Activated naive CD8-positive, alpha-beta T cell treated with anti-CD3 and anti-CD28 coated beads, Interleukin-2, amount 10 ng/mL, durations not matched to agents 7 days and 5 days (primary cell): ENCODE results near the gene ABCC9. TPM values are rescaled to one million over a fixed set of nuclear protein-coding genes. Genes with fewer than 3 reads are reported as not detected.
"Not testable (repeated sequence)": the region's sequence is repeated elsewhere in the genome, so short reads cannot be mapped to it uniquely, and the experiment has no call there.

Source experiments
- ATAC-seq: fragments of 150-1000 bp; cut with Tn5 transposase; one replicate; pipeline ENCODE4 v1.10.0; 2021; ENCODE audit warnings: low read depth, moderate library complexity
- POLR2A ChIA-PET: fragments of 350-600 bp; sonication (Branson Sonifier 250); formaldehyde crosslinking; loops from one replicate; lab custom pipeline; 2021; ENCODE audit warnings: antibody characterized with exemption; lab: Charles Lee
- DNase-seq: peaks from one replicate; pipeline ENCODE4 v3.0.0; 2021
- H3K27ac Mint-ChIP-seq: one replicate; pipeline ENCODE4 v1.8.0; 2022; ENCODE audit warnings: mild to moderate bottlenecking, mixed read lengths
- H3K27me3 Mint-ChIP-seq: one replicate; pipeline ENCODE4 v1.8.0; 2022; ENCODE audit warnings: mild to moderate bottlenecking, moderate library complexity, mixed read lengths
- H3K36me3 Mint-ChIP-seq: one replicate; pipeline ENCODE4 v1.8.0; 2021; ENCODE audit warnings: mild to moderate bottlenecking, mixed read lengths
- H3K4me1 Mint-ChIP-seq: one replicate; pipeline ENCODE4 v1.8.0; 2021; ENCODE audit warnings: mixed read lengths
- H3K4me3 Mint-ChIP-seq: one replicate; pipeline ENCODE4 v1.8.0; 2022; ENCODE audit warnings: mild to moderate bottlenecking, moderate library complexity, mixed read lengths
- H3K9me3 Mint-ChIP-seq: one replicate; pipeline ENCODE4 v1.8.0; 2021; ENCODE audit warnings: mixed read lengths
- total RNA-seq, 2 experiments: library from RNA; stranded (reverse); gene quantifications; one replicate each; pipeline ENCODE4 v1.2.3, GENCODE V29; 2021

The ABCC9 gene
- total RNA-seq, 2 experiments from 2014 or later = not detected

DNA sequence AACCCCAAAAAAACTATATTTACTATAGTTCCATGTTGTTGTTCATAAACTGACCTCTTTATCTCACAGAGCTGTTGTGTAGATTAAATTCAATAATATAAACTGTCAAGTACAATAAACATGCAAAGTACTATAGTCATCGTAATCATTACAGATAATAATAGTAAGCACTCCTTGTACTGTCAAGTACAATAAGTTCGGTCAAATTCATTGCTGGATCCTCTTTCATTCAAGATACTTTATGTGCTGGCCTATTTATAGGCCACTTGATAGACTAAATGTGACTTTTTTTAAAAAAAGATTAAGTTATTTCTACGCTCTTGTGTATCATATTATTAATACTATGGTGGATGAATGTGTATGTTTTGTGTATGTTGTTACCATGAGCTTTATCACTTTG lies 127.5 kb downstream of the ABCC9 start:
- peaks cover 1% of the 10 kb centered on the region for H3K9me3 Mint-ChIP-seq
- POLR2A ChIA-PET = no interaction called here
- no peak overlapping the region for H3K4me3 Mint-ChIP-seq
- H3K4me1 Mint-ChIP-seq = no peaks in the 10 kb centered on the region
- no peaks in the 10 kb centered on the region for H3K36me3 Mint-ChIP-seq
- ATAC-seq (no peak), DNase-seq (no peak)
- H3K27me3 Mint-ChIP-seq = no peaks in the 10 kb centered on the region
- H3K27ac Mint-ChIP-seq = no peak overlapping the region

DNA sequence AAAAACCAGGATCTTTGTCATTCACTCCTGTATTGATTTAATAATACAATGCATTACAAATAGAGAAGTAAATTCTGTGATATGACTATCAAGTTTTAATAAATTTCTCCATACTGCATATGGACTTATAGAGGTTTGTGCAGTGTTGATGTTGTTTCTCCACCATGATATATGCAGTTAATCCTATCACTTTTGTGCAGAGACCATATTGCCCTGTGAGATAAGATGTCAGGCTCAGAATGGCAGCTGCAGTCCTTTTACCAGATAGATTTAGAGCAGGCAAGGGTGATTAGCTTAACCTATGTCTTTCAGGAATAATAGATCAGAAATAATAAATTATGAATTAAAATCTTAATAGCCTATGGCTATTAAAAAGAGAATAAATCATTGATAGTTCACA lies 128.1 kb downstream of the ABCC9 start:
- no peak for ATAC-seq
- no peak overlapping the region for H3K27ac Mint-ChIP-seq
- H3K27me3 Mint-ChIP-seq = no peaks in the 10 kb centered on the region
- no peaks in the 10 kb centered on the region for H3K36me3 Mint-ChIP-seq
- POLR2A ChIA-PET = no interaction called here
- peaks cover 1% of the 10 kb centered on the region for H3K9me3 Mint-ChIP-seq
- no peaks in the 10 kb centered on the region for H3K4me1 Mint-ChIP-seq
- DNase-seq = no peak
- H3K4me3 Mint-ChIP-seq = no peak overlapping the region

DNA sequence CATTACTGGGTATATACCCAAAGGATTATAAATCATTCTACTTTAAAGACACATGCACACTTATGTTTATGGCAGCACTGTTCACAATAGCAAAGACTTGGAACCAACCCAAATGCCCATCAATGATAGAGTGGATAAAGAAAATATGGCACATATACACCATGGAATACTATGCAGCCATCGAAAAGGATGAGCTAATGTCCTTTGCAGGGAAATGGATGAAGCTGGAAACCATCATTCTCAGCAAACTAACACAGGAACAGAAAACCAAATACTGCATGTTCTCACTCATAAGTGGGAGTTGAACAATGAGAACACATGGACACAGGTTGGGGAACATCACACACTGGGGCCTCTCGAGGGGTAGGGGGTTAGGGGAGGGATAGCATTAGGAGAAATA lies 128.9 kb downstream of the ABCC9 start:
- DNase-seq, H3K27ac Mint-ChIP-seq, H3K36me3 Mint-ChIP-seq, H3K4me3 Mint-ChIP-seq, H3K4me1 Mint-ChIP-seq, H3K9me3 Mint-ChIP-seq, ATAC-seq, POLR2A ChIA-PET, H3K27me3 Mint-ChIP-seq: not testable (repeated sequence)

DNA sequence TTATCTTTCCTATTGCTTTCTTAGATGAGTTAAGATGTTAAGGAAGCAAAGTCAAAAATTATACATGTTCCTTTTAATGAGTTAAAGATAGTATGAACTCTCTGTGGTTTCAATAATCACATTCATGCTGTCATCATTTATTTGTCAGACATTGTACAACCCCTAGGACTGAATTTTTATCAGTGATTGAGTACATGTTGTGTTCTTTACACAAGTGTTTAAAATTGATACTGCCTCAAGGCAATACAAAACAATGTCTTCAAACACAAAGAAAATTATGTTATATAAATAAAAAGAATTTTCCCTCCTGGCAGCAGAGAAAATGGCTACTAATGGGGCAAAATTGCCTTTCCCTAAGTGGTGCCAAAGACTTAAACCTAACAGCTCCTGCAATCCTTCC lies 132.1 kb downstream of the ABCC9 start:
- POLR2A ChIA-PET = no interaction called here
- no peak overlapping the region for H3K27ac Mint-ChIP-seq
- H3K4me1 Mint-ChIP-seq = no peaks in the 10 kb centered on the region
- no peak for ATAC-seq
- no peaks in the 10 kb centered on the region for H3K36me3 Mint-ChIP-seq
- no peak for DNase-seq
- peaks cover 2% of the 10 kb centered on the region for H3K27me3 Mint-ChIP-seq
- H3K9me3 Mint-ChIP-seq = peaks cover 1% of the 10 kb centered on the region
- H3K4me3 Mint-ChIP-seq = no peak overlapping the region

DNA sequence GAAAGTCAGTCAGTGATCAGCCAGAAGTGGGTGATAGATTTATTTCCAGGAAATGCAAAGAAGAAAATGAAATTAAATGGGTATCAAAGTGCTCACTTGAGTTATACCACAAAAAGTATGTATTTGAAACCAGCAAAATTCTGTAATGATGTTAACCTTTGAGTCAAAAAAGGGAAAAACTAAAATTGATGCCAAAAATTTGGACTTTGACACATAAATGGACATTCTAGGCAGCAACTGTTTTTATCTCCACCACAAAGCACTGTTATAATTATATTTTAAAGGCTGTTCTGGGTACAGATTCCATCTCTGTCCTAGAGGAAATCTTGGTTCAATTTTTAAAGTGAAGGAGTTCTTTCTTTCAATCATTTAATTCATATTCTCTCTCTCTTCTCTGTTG lies 135.0 kb downstream of the ABCC9 start:
- DNase-seq = no peak
- Mint-ChIP-seq H3K27me3 (peaks cover 2% of the 10 kb centered on the region), H3K27ac (no peak overlapping the region), H3K36me3 (no peaks in the 10 kb centered on the region), H3K4me3 (no peak overlapping the region), H3K4me1 (no peaks in the 10 kb centered on the region), H3K9me3 (peaks cover 1% of the 10 kb centered on the region)
- POLR2A ChIA-PET = no interaction called here
- no peak for ATAC-seq

DNA sequence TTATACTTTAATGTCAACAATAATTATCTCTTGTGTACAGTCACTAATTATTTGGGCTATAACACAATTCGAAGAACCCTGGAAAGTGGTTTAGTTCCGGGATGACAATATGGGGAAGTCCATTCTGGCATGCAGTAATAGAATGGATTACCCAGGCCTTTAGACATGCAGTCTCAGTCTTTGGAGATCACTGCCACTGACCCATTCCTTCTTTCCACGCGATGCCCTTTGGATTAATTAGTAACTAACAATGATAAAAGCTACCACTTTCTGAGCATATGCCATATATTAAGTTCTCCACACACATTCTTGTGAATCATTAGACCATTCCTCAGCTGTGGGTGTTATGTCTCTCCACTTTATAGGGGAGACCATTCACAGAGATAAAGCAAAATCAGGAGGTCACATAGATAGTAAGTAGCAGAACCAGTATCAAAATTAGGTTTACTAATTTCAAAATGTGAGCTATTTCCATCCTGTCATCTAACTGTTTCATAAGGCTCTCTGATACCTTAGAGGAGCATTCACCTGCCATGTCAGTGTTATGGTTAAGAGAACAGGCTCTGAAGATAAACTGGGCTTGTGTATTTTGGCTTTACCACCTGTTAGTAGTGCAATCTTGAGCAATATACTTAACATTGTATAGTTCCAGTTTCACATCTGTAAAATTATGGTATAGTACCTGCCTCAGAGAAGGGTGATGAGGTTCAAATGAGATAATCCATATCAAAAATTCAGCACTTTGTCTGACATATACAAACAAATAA lies 139.5 kb downstream of the ABCC9 start:
- DNase-seq = no peak
- H3K27me3 Mint-ChIP-seq = no peaks in the 10 kb centered on the region
- H3K36me3 Mint-ChIP-seq = no peaks in the 10 kb centered on the region
- H3K27ac Mint-ChIP-seq = no peak overlapping the region
- no peaks in the 10 kb centered on the region for H3K9me3 Mint-ChIP-seq
- POLR2A ChIA-PET = no interaction called here
- no peak overlapping the region for H3K4me3 Mint-ChIP-seq
- H3K4me1 Mint-ChIP-seq = no peaks in the 10 kb centered on the region
- no peak for ATAC-seq

DNA sequence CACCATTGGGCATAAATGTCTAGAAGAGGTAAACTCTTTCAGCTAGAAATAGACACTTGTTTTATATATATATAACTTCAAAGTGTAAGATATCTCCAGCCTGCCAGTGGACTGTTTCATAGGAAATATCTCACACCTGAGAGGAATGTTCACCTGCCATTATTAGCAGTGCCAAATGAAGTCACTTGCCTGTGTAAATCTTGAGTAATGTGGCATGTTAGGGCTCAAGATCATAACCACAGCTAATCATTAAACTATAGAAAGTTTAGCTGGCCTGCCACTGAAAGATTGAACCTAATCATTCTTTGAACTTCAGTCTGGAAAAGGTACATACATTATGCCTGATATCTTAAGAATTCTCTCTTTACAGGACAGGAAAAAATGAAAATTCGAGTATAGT lies 141.2 kb downstream of the ABCC9 start:
- DNase-seq (no peak), ATAC-seq (no peak)
- Mint-ChIP-seq H3K4me3 (no peak overlapping the region), H3K9me3 (no peaks in the 10 kb centered on the region), H3K27ac (no peak overlapping the region), H3K27me3 (no peaks in the 10 kb centered on the region), H3K36me3 (no peaks in the 10 kb centered on the region), H3K4me1 (no peaks in the 10 kb centered on the region)
- POLR2A ChIA-PET = no interaction called here

DNA sequence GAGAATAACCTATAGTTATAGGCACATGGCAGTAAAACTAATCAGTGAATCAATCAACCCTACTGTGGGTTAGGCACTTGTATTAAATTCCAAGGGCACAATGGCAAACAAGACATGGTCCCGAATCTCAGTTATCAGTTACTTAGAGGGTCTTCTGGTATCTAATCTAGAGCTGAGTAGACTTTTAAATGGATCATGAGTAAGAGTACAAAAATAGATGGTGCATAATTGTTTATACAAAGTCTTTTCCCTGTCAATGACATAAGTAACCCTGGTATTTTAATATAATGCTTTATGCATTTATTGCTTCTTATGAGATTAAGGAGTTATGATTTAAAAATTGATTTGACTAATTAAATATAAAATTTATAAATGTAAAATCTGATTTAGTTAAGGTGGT lies 143.7 kb downstream of the ABCC9 start:
- POLR2A ChIA-PET = no interaction called here
- ATAC-seq (no peak), DNase-seq (no peak)
- H3K27me3 Mint-ChIP-seq = no peaks in the 10 kb centered on the region
- no peaks in the 10 kb centered on the region for H3K4me1 Mint-ChIP-seq
- no peak overlapping the region for H3K4me3 Mint-ChIP-seq
- no peak overlapping the region for H3K27ac Mint-ChIP-seq
- H3K36me3 Mint-ChIP-seq = no peaks in the 10 kb centered on the region
- no peaks in the 10 kb centered on the region for H3K9me3 Mint-ChIP-seq

DNA sequence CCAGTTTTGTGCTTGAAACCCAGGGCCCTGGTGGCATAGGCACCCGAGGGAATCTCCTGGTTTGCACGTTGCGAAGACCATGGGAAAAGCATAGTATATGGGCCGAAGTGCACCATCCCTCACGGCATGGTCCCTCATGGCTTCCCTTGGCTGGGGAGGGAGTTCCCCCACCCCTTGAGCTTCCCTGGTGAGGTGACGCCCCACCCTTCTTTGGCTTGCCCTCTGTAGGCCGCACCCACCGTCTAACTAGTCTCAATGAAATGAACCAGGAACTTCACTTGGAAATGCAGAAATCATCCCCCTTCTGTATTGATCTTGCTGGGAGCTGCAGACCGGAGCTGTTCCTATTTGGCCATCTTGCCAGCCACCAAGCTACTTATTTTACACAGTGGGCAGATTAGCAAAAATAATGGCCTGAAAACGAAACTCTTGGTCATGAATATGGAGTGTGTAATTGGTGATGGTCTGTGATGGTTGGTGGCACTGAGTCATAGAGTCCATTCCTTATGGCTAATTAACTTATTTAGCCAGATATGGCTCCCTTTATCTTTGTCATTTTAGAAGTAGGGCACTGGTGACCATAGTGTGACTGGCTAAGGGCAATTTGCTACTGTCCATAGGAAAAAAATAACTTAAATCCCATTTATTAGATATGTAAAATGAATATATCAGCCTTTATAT lies 145.4 kb downstream of the ABCC9 start:
- Mint-ChIP-seq H3K36me3 (no peaks in the 10 kb centered on the region), H3K27ac (no peak overlapping the region), H3K4me1 (no peaks in the 10 kb centered on the region), H3K4me3 (no peak overlapping the region), H3K27me3 (no peaks in the 10 kb centered on the region), H3K9me3 (no peaks in the 10 kb centered on the region)
- no peak for DNase-seq
- no peak for ATAC-seq
- POLR2A ChIA-PET = no interaction called here

DNA sequence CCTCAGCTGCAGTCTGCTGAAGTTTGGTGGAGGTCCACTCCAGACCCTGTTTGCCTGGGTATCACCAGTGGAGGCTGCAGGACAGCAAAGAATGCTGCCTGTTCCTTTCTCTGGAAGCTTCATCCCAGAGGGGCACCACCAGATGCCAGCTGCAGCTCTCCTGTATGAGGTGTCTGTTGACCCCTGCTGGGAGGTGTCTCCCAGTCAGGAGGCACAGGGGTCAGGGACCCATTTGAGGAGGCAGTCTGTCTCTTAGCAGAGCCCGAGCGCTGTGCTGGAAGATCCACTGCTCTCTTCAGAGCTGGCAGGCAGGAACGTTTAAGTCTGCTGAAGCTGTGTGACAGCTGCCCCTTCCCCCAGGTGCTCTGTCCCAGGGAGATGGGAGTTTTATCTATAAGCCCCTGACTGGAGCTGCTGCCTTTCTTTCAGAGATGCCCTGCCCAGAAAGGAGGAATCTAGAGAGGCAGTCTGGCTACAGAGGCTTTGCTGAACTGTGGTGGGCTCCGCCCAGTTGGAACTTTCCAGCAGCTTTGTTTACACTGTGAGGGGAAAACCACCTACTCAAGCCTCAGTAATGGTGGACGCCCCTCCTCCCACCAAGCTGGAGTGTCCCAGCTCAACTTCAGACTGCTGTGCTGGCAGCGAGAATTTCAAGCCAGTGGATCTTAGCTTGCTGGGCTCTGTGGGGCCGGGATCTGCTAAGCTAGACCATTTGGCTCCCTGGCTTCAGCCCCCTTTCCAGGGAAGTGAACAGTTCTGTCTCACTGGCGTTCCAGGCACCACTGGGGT lies 146.2 kb downstream of the ABCC9 start:
- ATAC-seq, H3K9me3 Mint-ChIP-seq, H3K4me1 Mint-ChIP-seq, H3K36me3 Mint-ChIP-seq, POLR2A ChIA-PET, H3K4me3 Mint-ChIP-seq, DNase-seq, H3K27ac Mint-ChIP-seq, H3K27me3 Mint-ChIP-seq: not testable (repeated sequence)

DNA sequence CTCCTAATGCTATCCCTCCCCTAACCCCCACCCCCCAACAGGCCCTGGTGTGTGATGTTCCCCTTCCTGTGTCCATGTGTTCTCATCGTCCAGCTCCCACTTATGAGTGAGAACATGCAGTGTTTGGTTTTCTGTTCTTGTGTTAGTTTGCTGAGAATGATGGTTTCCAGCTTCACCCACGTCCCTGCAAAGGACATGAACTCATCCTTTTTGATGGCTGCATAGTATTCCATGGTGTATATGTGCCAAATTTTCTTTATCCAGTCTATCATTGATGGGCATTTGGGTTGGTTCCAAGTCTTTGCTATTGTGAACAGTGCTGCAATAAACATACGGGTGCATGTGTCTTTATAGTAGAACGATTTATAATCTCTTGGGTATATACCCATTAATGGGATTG lies 151.5 kb downstream of the ABCC9 start:
- ATAC-seq, H3K4me3 Mint-ChIP-seq, H3K9me3 Mint-ChIP-seq, H3K27ac Mint-ChIP-seq, H3K27me3 Mint-ChIP-seq, DNase-seq, H3K36me3 Mint-ChIP-seq, H3K4me1 Mint-ChIP-seq, POLR2A ChIA-PET: not testable (repeated sequence)

DNA sequence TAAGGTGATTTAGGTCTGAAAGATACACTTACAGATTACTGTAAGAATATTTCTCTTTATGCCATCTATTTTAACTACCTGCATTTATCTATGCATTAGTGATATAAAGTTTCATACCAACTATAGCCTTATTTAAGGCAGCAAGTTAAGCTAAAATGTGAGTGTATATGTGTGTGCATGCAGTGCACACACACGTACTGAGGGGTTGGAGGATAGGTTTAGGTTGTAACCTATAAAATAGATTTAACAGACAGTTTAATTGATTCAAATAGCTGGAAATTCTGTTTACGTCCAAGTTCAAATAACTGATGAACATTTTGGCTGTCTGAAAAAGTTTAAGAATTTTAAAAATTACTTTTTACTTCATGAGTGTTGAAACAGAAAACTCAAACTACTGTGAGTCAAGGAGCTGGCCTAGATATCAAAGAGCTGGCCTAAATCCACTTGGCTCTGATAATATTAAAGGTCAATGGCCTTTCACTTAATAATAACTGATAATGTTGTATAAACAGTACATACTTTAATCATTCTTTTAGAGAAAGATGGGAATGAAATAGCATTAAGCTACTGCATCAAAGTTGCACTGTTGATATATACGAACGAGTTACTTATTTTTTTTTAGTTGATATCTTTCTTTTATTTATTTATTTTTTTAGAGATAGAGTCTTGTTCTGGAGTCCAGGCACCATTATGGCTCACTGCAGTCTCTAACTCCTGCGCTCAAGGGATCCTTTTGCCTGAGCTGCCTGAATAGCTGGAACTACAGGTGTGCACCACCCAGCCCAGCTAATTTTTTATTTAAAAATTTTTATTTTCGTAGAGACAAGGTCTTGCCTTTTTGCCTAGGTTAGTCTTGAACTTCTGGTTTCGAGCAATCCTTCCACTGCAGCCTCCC lies 152.9 kb downstream of the ABCC9 start:
- POLR2A ChIA-PET = no interaction called here
- no peak overlapping the region for H3K4me3 Mint-ChIP-seq
- H3K4me1 Mint-ChIP-seq = no peaks in the 10 kb centered on the region
- no peak overlapping the region for H3K27ac Mint-ChIP-seq
- H3K27me3 Mint-ChIP-seq = no peaks in the 10 kb centered on the region
- ATAC-seq = no peak
- H3K36me3 Mint-ChIP-seq = no peaks in the 10 kb centered on the region
- no peak for DNase-seq
- peaks cover under 1% of the 10 kb centered on the region for H3K9me3 Mint-ChIP-seq

DNA sequence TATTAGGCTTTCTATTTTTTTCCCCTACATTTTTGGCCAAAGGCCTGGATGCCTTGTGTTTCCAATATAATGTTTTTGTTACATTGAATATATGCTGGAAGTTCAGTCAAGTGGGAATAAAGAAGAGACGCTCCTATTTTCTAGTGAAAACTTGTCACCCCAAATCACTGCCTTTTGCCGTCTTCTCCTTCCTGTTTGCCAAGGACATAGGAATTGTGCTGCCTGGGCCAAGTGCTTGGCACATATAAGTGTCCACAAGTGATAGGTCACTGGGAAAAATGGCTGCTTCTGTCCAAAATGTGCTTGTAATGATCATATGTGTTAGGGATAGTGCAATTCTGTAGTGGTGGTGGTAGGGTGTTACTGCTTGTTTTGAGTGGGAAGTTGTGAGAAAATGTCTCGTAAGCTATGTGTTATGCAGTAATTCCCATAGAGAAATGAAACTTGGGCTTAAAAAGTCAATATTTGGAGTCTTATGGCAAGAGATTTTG lies 155.1 kb downstream of the ABCC9 start:
- DNase-seq = no peak
- peaks cover 4% of the 10 kb centered on the region for H3K9me3 Mint-ChIP-seq
- no peaks in the 10 kb centered on the region for H3K36me3 Mint-ChIP-seq
- no peaks in the 10 kb centered on the region for H3K27me3 Mint-ChIP-seq
- H3K4me1 Mint-ChIP-seq = no peaks in the 10 kb centered on the region
- H3K27ac Mint-ChIP-seq = no peak overlapping the region
- POLR2A ChIA-PET = no interaction called here
- no peak for ATAC-seq
- H3K4me3 Mint-ChIP-seq = no peak overlapping the region
